HepG2 (cell line): ENCODE data around the gene KIF6. TPM values are rescaled to one million over a fixed set of nuclear protein-coding genes. Genes with fewer than 3 reads are reported as not detected.
"Not testable (repeated sequence)": the region's sequence is repeated elsewhere in the genome, so short reads cannot be mapped to it uniquely, and the experiment has no call there.

Source experiments
- ATAC-seq: fragments of 200-7000 bp; cut with Tn5 transposase; 3 replicates; pipeline ENCODE4 v1.9.1; 2020; ENCODE audit warnings: mild to moderate bottlenecking, moderate library complexity
- BruUV-seq: library from RNA; stranded (reverse); fragments of 400-500 nt; replicated peaks from 2 replicates; lab custom pipeline; 2021; lab: Mats Ljungman, UMichigan
- CTCF ChIA-PET: fragments of 300-600 bp; formaldehyde crosslinking; extraction: SDS; loops from one replicate; lab custom pipeline; 2021; ENCODE audit warnings: low total read pairs, inconsistent platforms, low intra/inter-chr PET ratio; lab: Yijun Ruan, JAX
- POLR2A ChIA-PET: fragments of 350-600 bp; sonication (Branson Sonifier 250); formaldehyde crosslinking; loops from one replicate; lab custom pipeline; 2020; ENCODE audit warnings: antibody characterized with exemption, inconsistent platforms; lab: Yijun Ruan, JAX
- DNase-seq: peaks from one replicate; pipeline ENCODE4 v3.0.0-alpha.2; 2015; ENCODE audit warnings: low spot score
- FAIRE-seq: peaks from 3 replicates; lab custom pipeline; 2011; peaks lifted over from hg19 to GRCh38; lab: Jason Lieb, UNC
- H2AFZ ChIP-seq: one replicate; pipeline ENCODE4 v1.6.1; 2011; ENCODE audit warnings: low read length, inconsistent platforms
- H3K27ac ChIP-seq: fragments of 300-600 bp; 3 replicates; pipeline ENCODE4 v1.8.0; 2011; ENCODE audit warnings: mixed run types, mild to moderate bottlenecking, mixed read lengths, low read length, inconsistent platforms; ENCODE audit not compliant: insufficient read depth; ENCODE audit errors: extremely low read length
- H3K27me3 ChIP-seq, 2 experiments: fragments of 200-600 bp in 1 of 2; 2 replicates in 1 of 2; 3 replicates in 1 of 2; pipeline versions ENCODE4 v1.6.0 to v1.8.0; 2011; ENCODE audit warnings: low read length in 2 of 2, mild to moderate bottlenecking in 2 of 2, moderate library complexity in 2 of 2, inconsistent platforms in 1 of 2; ENCODE audit not compliant: insufficient read depth in 2 of 2, control insufficient read depth in 1 of 2
- H3K36me3 ChIP-seq, 2 experiments: fragments of 200-600 bp in 1 of 2; replicated peaks in 1 of 2; 2 replicates in 1 of 2; 3 replicates in 1 of 2; pipeline versions ENCODE4 v1.5.1 to v1.8.0; 2011; ENCODE audit warnings: low read length in 2 of 2, inconsistent platforms in 1 of 2; ENCODE audit not compliant: insufficient read depth in 2 of 2, control insufficient read depth in 1 of 2
- H3K4me1 ChIP-seq: 2 replicates; pipeline ENCODE4 v1.5.1; 2012; ENCODE audit warnings: low read length, inconsistent platforms; ENCODE audit not compliant: insufficient read depth
- H3K4me2 ChIP-seq: 2 replicates; pipeline ENCODE4 v1.6.0; 2011; ENCODE audit warnings: low read depth, low read length, inconsistent platforms
- H3K4me3 ChIP-seq, 3 experiments: fragments of 200-600 bp in 1 of 3; sonication (generic), shearing (Covaris generic) in 1 of 3; replicated peaks in 1 of 3; 2 replicates each; pipeline ENCODE4 v1.5.1; 2011 to 2016; ENCODE audit warnings: low read length in 3 of 3, inconsistent platforms in 2 of 3, low read depth in 2 of 3, mild to moderate bottlenecking in 2 of 3, control low read depth in 1 of 3, mixed read lengths in 1 of 3; ENCODE audit not compliant: insufficient read depth in 1 of 3
- H3K79me2 ChIP-seq: one replicate; pipeline ENCODE4 v1.6.1; 2011; ENCODE audit warnings: low read length, inconsistent platforms; ENCODE audit not compliant: insufficient read depth
- H3K9ac ChIP-seq: 2 replicates; pipeline ENCODE4 v1.6.0; 2011; ENCODE audit warnings: mild to moderate bottlenecking, low read depth, low read length, inconsistent platforms; ENCODE audit not compliant: insufficient read depth
- H3K9me3 ChIP-seq: 2 replicates; pipeline ENCODE4 v1.5.1; 2012; ENCODE audit warnings: mild to moderate bottlenecking, low read length
- H4K20me1 ChIP-seq: 2 replicates; pipeline ENCODE4 v1.6.0; 2011; ENCODE audit warnings: inconsistent platforms, mild to moderate bottlenecking, low read length, moderate library complexity; ENCODE audit not compliant: insufficient read depth
- ATF7 ChIP-seq, 2 experiments: fragments of 450-650 bp in 1 of 2; sonication (generic) in 1 of 2; formaldehyde crosslinking in 1 of 2; IDR thresholded peaks; 2 replicates each; pipeline versions ENCODE4 v1.4.0 to v1.6.1; 2016 to 2020; ENCODE audit warnings: antibody characterized with exemption in 1 of 2, mild to moderate bottlenecking in 1 of 2, missing genetic modification reagents in 1 of 2
- KDM4B ChIP-seq: sonication (generic); formaldehyde crosslinking; IDR thresholded peaks from 2 replicates; pipeline ENCODE4 v1.4.0; 2020; ENCODE audit warnings: missing genetic modification reagents
- KLF9 ChIP-seq: IDR thresholded peaks from 2 replicates; pipeline ENCODE4 v1.6.1; 2016; ENCODE audit warnings: low read depth
- PAX8 ChIP-seq: sonication (generic); formaldehyde crosslinking; IDR thresholded peaks from 2 replicates; pipeline ENCODE4 v1.8.0; 2022; ENCODE audit warnings: mild to moderate bottlenecking, missing genetic modification reagents, borderline replicate concordance
- PCBP2 ChIP-seq: fragments of 200-400 bp; formaldehyde crosslinking; optimal IDR thresholded peaks from 2 replicates; pipeline ENCODE3; 2018; ENCODE audit warnings: low read length, low read depth; ENCODE audit not compliant: poor library complexity, severe bottlenecking
- ZFP82 ChIP-seq: sonication (generic); formaldehyde crosslinking; IDR thresholded peaks from 2 replicates; pipeline ENCODE4 v1.5.1; 2020; ENCODE audit warnings: mild to moderate bottlenecking, missing genetic modification reagents, borderline replicate concordance
- ZNF430 ChIP-seq: sonication (generic); formaldehyde crosslinking; IDR thresholded peaks from 2 replicates; pipeline ENCODE4 v1.9.0; 2021; ENCODE audit warnings: mild to moderate bottlenecking, missing genetic modification reagents
- ZNF7 ChIP-seq: IDR thresholded peaks from 2 replicates; pipeline ENCODE4 v1.6.1; 2016; ENCODE audit warnings: missing biosample characterization, missing genetic modification reagents
- WGBS: methylation state at CpG from one replicate; pipeline ENCODE4 v1.1.6; 2017; ENCODE audit warnings: low lambda C conversion rate; 5-methylcytosine and 5-hydroxymethylcytosine counted together
- in situ Hi-C: cut with HindIII; loops from 2 replicates; pipeline ENCODE4 v1.10.0; 2017; ENCODE audit warnings: low pct_unique_long_range_greater_than_20kb; ENCODE audit not compliant: extremely low pct_ligation_motif_present
- intact Hi-C: fragments of 100-400 bp; cut with micrococcal nuclease; formaldehyde crosslinking; loops from one replicate; pipeline ENCODE4 v1.10.0; 2022; ENCODE audit not compliant: unreplicated experiment
- polyA plus RNA-seq, 8 experiments: library from polyadenylated mRNA; depleted of rRNA in 3 of 8; stranded (reverse) in 7 of 8; unstranded in 1 of 8; fragments of >200 nt; fragmentation: Illumina TruSeq in 4 of 8; extraction: Trizol in 4 of 8; gene quantifications; 2 replicates each; pipeline versions ENCODE4 v1.2.1 to v1.2.3, GENCODE V29; 2011 to 2016; ENCODE audit warnings: low read depth in 4 of 8, missing spikeins in 1 of 8, mixed read lengths in 1 of 8; ENCODE audit not compliant: insufficient read depth in 1 of 8
- total RNA-seq, 5 experiments: library from RNA; depleted of rRNA; stranded (reverse); fragments of >200 nt; fragmentation: Illumina TruSeq; extraction: Trizol; gene quantifications; 2 replicates each; pipeline ENCODE4 v1.2.3, GENCODE V29; 2016; ENCODE audit warnings: low read depth in 1 of 5
- TF ChIP-seq, protein P1 (sequence below): sonication (generic); formaldehyde crosslinking; IDR thresholded peaks from 2 replicates; pipeline ENCODE4 v1.8.0; 2022; ENCODE audit warnings: mild to moderate bottlenecking, missing genetic modification reagents, borderline replicate concordance

Gene KIF6
- total and polyA plus RNA-seq, 2 of the 13 experiments (the other 11 are each of a cell fraction or from before 2014, with no cell fraction given) = 0.04 to 0.27 TPM

- H3K9me3 ChIP-seq = peaks cover 84% of the 10 kb centered on the region
- H3K4me3 ChIP-seq; H3K4me2 ChIP-seq; H3K4me1 ChIP-seq; H3K36me3 ChIP-seq; intact Hi-C loops; H4K20me1 ChIP-seq; H3K79me2 ChIP-seq; BruUV-seq; H3K27me3 ChIP-seq; H3K27ac ChIP-seq; POLR2A ChIA-PET; H2AFZ ChIP-seq; DNase-seq; FAIRE-seq; ATAC-seq; CTCF ChIA-PET; in situ Hi-C loops; H3K9ac ChIP-seq; TF ChIP-seq ATF7 (CRISPR knock-in tag; IDR thresholded peaks at IDR 0.05): not testable (repeated sequence)
- 6% methylated on average over 3 of the region's 3 CpGs for WGBS
- TF ChIP-seq ATF7 (IDR thresholded peaks at IDR 0.05) = peak; percentile 88
These were observed 222.7 kb downstream of the KIF6 start for GRCh38 chr6:39502362-39502955.

DNA sequence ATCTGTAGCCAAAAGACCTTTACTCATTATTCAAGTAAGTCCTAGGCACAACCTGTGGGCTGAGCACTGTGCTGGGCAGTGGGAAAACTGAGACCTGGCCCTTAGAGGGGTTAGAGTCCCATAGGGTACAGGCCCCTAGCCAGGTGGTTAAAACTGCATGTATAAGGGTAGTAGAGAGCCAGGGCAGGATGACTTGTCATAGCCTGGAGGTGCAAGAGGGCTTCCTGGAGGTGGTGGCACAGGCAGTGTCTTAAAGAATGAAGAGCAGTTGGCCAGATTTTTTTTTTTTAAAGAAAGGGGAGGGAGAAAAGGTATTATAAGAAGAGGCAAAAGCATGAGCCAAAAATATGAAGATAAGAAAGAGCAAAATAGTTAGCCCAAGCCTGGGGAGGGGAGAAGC, 226.2 kb downstream of the KIF6 start:
- Histone ChIP-seq H2AFZ (no peak overlapping the region), H3K9me3 (peaks cover 52% of the 10 kb centered on the region), H4K20me1 (no peaks in the 10 kb centered on the region), H3K4me2 (no peak overlapping the region), H3K36me3 (no peaks in the 10 kb centered on the region), H3K27me3 (no peaks in the 10 kb centered on the region), H3K9ac (no peak overlapping the region), H3K27ac (no peak overlapping the region), H3K4me1 (no peaks in the 10 kb centered on the region), H3K79me2 (no peaks in the 10 kb centered on the region), H3K4me3 (no peak overlapping the region)
- ChIA-PET POLR2A (no interaction called here), CTCF (no interaction called here)
- no peak for DNase-seq
- no peak for ATAC-seq
- no TSS peak for BruUV-seq
- no peak for FAIRE-seq
- in situ Hi-C loops = no loop called here
- intact Hi-C loops = loop anchor here (5.0 kb wide), 1 partner anchor 582 kb away; no protein-coding TSS in a partner anchor
- TF ChIP-seq PAX8 (CRISPR knock-in tag) (no peak), ZFP82 (CRISPR knock-in tag) (no peak), PCBP2 (no peak), KLF9 (no peak), ZNF7 (CRISPR knock-in tag) (no peak), ZNF430 (CRISPR knock-in tag) (no peak), KDM4B (CRISPR knock-in tag) (no peak)
- TF ChIP-seq, protein P1, sequence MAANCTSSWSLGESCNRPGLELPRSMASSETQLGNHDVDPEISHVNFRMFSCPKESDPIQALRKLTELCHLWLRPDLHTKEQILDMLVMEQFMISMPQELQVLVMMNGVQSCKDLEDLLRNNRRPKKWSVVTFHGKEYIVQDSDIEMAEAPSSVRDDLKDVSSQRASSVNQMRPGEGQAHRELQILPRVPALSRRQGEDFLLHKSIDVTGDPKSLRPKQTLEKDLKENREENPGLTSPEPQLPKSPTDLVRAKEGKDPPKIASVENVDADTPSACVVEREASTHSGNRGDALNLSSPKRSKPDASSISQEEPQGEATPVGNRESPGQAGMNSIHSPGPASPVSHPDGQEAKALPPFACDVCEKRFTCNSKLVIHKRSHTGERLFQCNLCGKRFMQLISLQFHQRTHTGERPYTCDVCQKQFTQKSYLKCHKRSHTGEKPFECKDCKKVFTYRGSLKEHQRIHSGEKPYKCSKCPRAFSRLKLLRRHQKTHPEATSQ (CRISPR knock-in tag) = no peak
